GM12891 (cell line): ENCODE data around the gene CKMT1A.
"Not testable (repeated sequence)": the region's sequence is repeated elsewhere in the genome, so short reads cannot be mapped to it uniquely, and the experiment has no call there.

Experiments
- DNase-seq: peaks from one replicate; pipeline ENCODE4 v3.0.0; 2011; ENCODE audit warnings: low spot score; ENCODE audit not compliant: insufficient read length
- FAIRE-seq: peaks from 2 replicates; lab custom pipeline; 2011; peaks lifted over from hg19 to GRCh38; lab: Jason Lieb, UNC
- PAX5 ChIP-seq: IDR thresholded peaks from 2 replicates; pipeline ENCODE4 v1.6.1; 2011; ENCODE audit warnings: low read length, moderate library complexity, mild to moderate bottlenecking; ENCODE audit not compliant: insufficient read depth, severe bottlenecking
- POLR2A ChIP-seq: IDR thresholded peaks from 2 replicates; pipeline ENCODE4 v1.6.1; 2011; ENCODE audit warnings: low read depth, low read length, control low read depth
- POLR2AphosphoS5 ChIP-seq: IDR thresholded peaks from 2 replicates; pipeline ENCODE4 v1.6.1; 2011; ENCODE audit warnings: low read depth, low read length, control low read depth
- POU2F2 ChIP-seq: IDR thresholded peaks from 2 replicates; pipeline ENCODE4 v1.6.1; 2011; ENCODE audit warnings: low read depth, mild to moderate bottlenecking, control low read depth, low read length, moderate library complexity
- SPI1 ChIP-seq: IDR thresholded peaks from 2 replicates; pipeline ENCODE4 v1.6.1; 2011; ENCODE audit warnings: low read depth, low read length, control low read depth
- TAF1 ChIP-seq: IDR thresholded peaks from 2 replicates; pipeline ENCODE4 v1.6.1; 2011; ENCODE audit warnings: low read depth, low read length, control low read depth

The CKMT1A gene

GRCh38 chr15:43702701-43703424 lies 9.2 kb downstream of the CKMT1A start:
- no peak for FAIRE-seq
- no peak for DNase-seq
- TF ChIP-seq POU2F2 (no peak), POLR2AphosphoS5 (no peak), POLR2A (no peak), TAF1 (no peak), SPI1 (no peak), PAX5 (no peak)

- not testable (repeated sequence) for FAIRE-seq, DNase-seq
Observed at GRCh38 chr15:43710431-43711131, 16.9 kb downstream of the CKMT1A start.

DNA sequence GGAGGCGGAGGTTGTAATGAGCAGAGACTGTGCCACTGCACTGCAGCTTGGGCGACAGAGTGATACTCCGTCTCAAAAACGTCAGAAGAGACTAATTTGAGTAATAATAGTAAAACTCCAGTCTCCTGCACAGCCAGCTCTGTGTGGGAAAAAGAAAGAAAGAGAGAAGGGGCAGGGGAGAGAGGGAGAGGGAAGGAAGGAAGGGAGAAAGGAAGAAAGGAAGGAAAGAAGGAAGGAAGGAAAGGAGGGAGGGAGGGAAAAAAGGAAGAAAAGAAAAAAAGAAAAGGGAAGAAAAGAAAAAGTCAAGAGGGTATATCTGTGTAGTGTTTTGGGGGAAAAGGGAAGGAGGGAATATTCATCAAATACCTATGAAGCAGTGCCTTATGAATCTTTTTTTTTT lies 29.5 kb downstream of the CKMT1A start:
- no peak for DNase-seq
- TF ChIP-seq TAF1, result no peak
- no peak for TF ChIP-seq POLR2A
- TF ChIP-seq POLR2AphosphoS5, result no peak
- no peak for TF ChIP-seq PAX5
- no peak for TF ChIP-seq POU2F2
- no peak for TF ChIP-seq SPI1
- no peak for FAIRE-seq

- not testable (repeated sequence) for FAIRE-seq, DNase-seq
Observed at GRCh38 chr15:43726306-43726705, 32.6 kb downstream of the CKMT1A start.

DNA sequence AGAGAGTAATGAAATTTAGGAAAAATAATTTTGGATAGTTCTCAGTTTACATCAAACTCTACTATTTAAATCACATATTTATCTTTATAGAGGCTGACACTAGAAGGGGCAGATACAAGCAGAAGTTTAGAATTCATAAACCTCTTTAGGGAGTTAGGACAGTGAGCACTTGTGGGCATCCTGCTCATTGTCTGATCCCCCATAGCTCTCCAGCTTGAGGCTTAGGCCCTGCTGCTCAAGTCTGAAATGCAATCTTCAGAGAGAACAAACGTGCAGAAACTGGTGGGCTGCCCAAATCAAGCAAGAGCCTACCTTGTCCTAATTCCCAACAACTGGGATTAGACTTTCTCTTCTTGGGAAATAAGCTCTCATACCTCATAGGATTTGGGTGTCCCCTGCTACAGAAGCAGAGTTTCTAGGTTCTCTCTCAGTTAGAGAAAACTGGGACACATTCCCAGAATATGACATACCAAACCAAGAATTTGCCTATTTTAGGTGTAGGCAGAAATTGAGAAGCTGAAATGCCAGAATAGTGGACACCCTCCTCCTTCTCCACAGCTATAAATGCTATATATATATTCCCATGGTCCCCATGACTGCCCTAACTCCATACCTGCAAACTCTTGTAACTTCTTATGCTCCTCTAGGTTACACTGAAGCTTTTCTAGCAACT lies 34.5 kb downstream of the CKMT1A start:
- not testable (repeated sequence) for FAIRE-seq

DNA sequence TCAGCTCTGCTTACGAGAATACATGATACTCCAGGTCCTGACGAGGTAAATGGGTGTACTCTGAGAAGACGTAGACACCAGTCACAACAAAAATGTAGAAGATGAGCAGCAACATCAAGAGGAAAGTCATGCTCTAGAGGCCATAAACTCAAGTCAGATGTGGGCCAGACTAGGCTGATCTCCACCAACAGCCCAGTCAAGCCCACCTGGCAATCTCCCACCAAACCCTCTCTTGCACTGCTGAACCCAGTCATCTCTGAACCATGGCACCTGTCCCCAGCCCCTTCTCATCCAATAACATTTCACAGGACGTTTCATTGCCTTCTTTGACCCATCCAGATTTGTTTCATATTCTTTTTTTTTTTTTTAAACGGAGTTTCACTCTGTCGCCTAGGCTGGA lies 41.8 kb downstream of the CKMT1A start:
- FAIRE-seq (no peak), DNase-seq (no peak)
- no peak for TF ChIP-seq POU2F2
- no peak for TF ChIP-seq PAX5
- TF ChIP-seq POLR2A, result no peak
- TF ChIP-seq POLR2AphosphoS5, result no peak
- no peak for TF ChIP-seq TAF1
- TF ChIP-seq SPI1, result no peak

More for the DNA sequence above, 34.5 kb downstream of the CKMT1A start:
- not testable (repeated sequence) for DNase-seq

- FAIRE-seq (peak; percentile 91), DNase-seq (peak; percentile 83)
- TF ChIP-seq POLR2A (peak; percentile 75), POLR2AphosphoS5 (peak; percentile 75; the same call in 1 of the 2 replicates), TAF1 (peak; percentile 80)
Observed at GRCh38 chr15:43746245-43746902, 52.7 kb downstream of the CKMT1A start, which contains the start of gene PDIA3. TSS of gene PDIA3 (plus strand) at chr15:43746438. CDS start at chr15:43746540, 102 bp downstream.

GRCh38 chr15:43746903-43747309 lies 53.2 kb downstream of the CKMT1A start:
- peak; percentile 85 for FAIRE-seq

GRCh38 chr15:43748376-43748775 lies 54.7 kb downstream of the CKMT1A start:
- TF ChIP-seq POU2F2, result no peak
- no peak for TF ChIP-seq POLR2A
- FAIRE-seq (no peak), DNase-seq (no peak)

More at GRCh38 chr15:43746903-43747309, 53.2 kb downstream of the CKMT1A start:
- TF ChIP-seq SPI1, result peak; percentile 35; the same call in 1 of the 2 replicates
- DNase-seq, result not testable (repeated sequence)
